K562 (cell line): ENCODE results near the gene LRRC25. TPM values are rescaled to one million over a fixed set of nuclear protein-coding genes. Genes with fewer than 3 reads are reported as not detected.

Source experiments
- ARNT ChIP-seq, 2 experiments: fragments of 450-650 bp; IDR thresholded peaks; 2 replicates each; pipeline ENCODE4 v1.6.1; 2016; ENCODE audit warnings: mild to moderate bottlenecking in 1 of 2
- CBX8 ChIP-seq: fragments of 200-600 bp; sonication (generic); IDR thresholded peaks from 2 replicates; pipeline ENCODE4 v1.6.1; 2012; ENCODE audit warnings: borderline replicate concordance, mixed run types, low read depth, mild to moderate bottlenecking, moderate library complexity, mixed read lengths, low read length, control low read depth, inconsistent platforms; ENCODE audit not compliant: poor library complexity, severe bottlenecking; ENCODE audit errors: extremely low read depth
- COPS2 ChIP-seq: fragments of 450-650 bp; conservative IDR thresholded peaks from 2 replicates; pipeline ENCODE4 v1.6.1; 2016; ENCODE audit warnings: mild to moderate bottlenecking, moderate library complexity
- HDAC1 ChIP-seq, 2 experiments: fragments of 450-650 bp; IDR thresholded peaks; 2 replicates each; pipeline ENCODE4 v1.6.1; 2016 to 2017; ENCODE audit warnings: inconsistent platforms in 1 of 2, mild to moderate bottlenecking in 1 of 2, moderate library complexity in 1 of 2
- HOXB6 ChIP-seq: fragments of 250-450 bp; sonication (Bioruptor Pico); IDR thresholded peaks from 2 replicates; pipeline ENCODE4 v1.5.1; 2022; ENCODE audit warnings: mild to moderate bottlenecking, borderline replicate concordance
- PML ChIP-seq: IDR thresholded peaks from 2 replicates; pipeline ENCODE4 v1.6.1; 2012; ENCODE audit warnings: low read length, inconsistent platforms
- SIN3B ChIP-seq: fragments of 450-650 bp; IDR thresholded peaks from 2 replicates; pipeline ENCODE4 v1.6.1; 2017; ENCODE audit warnings: low read depth, mild to moderate bottlenecking, moderate library complexity
- SIRT6 ChIP-seq: IDR thresholded peaks from one replicate; pipeline ENCODE4 v1.6.1; 2012; ENCODE audit warnings: low read depth, mild to moderate bottlenecking, control low read depth, inconsistent platforms, low read length, moderate library complexity
- TEAD2 ChIP-seq: fragments of 450-650 bp; IDR thresholded peaks from 2 replicates; pipeline ENCODE4 v1.6.1; 2016; ENCODE audit warnings: missing genetic modification characterization, control low read depth, missing compliant biosample characterization
- ZBTB7A ChIP-seq: IDR thresholded peaks from 2 replicates; pipeline ENCODE4 v1.6.1; 2011; ENCODE audit warnings: low read depth, mild to moderate bottlenecking, low read length, moderate library complexity, borderline replicate concordance; ENCODE audit not compliant: control insufficient read depth
- ZFP1 ChIP-seq: fragments of 450-650 bp; formaldehyde crosslinking; IDR thresholded peaks from 2 replicates; pipeline ENCODE4 v1.4.0; 2020; ENCODE audit warnings: mild to moderate bottlenecking, mixed read lengths
- ZNF23 ChIP-seq: fragments of 250-450 bp; sonication (Bioruptor Pico); IDR thresholded peaks from 2 replicates; pipeline ENCODE4 v1.4.0; 2020; ENCODE audit warnings: mild to moderate bottlenecking
- ZNF347 ChIP-seq: fragments of 450-650 bp; formaldehyde crosslinking; IDR thresholded peaks from 2 replicates; pipeline ENCODE4 v1.4.0; 2020; ENCODE audit warnings: low read depth, mild to moderate bottlenecking, moderate library complexity
- ZNF586 ChIP-seq: fragments of 450-650 bp; formaldehyde crosslinking; conservative IDR thresholded peaks from 2 replicates; pipeline ENCODE4 v1.4.0; 2020; ENCODE audit warnings: mild to moderate bottlenecking, moderate library complexity
- ZZZ3 ChIP-seq: fragments of 450-650 bp; IDR thresholded peaks from 2 replicates; pipeline ENCODE4 v1.6.1; 2016; ENCODE audit warnings: antibody characterized with exemption, mild to moderate bottlenecking, moderate library complexity
- polyA plus RNA-seq, 8 experiments: library from polyadenylated mRNA; depleted of rRNA in 4 of 8; stranded (reverse) in 5 of 8; unstranded in 3 of 8; fragments of >200 nt; fragmentation: Nextera tagmentation in 2 of 8; fragmentation: Illumina TruSeq in 1 of 8; extraction: Ambion mirVana in 2 of 8; extraction: Trizol in 1 of 8; gene quantifications; 2 replicates each; pipeline versions ENCODE4 v1.2.1 to v1.2.3, GENCODE V29; 2011 to 2014; ENCODE audit warnings: inconsistent platforms in 1 of 8, missing spikeins in 1 of 8
- total RNA-seq, 7 experiments: library from RNA; depleted of rRNA in 6 of 7; stranded (reverse); fragments of >200 nt in 6 of 7; fragmentation: Illumina TruSeq in 2 of 7; extraction: Trizol in 2 of 7; gene quantifications; 2 replicates each; pipeline versions ENCODE4 v1.2.1 to v1.2.3, GENCODE V29; 2011 to 2021; ENCODE audit warnings: low replicate concordance in 1 of 7
- TF ChIP-seq, protein P1 (sequence below): IDR thresholded peaks from 2 replicates; pipeline ENCODE4 v1.6.1; 2014; ENCODE audit warnings: antibody characterized with exemption
- TF ChIP-seq, protein P2 (sequence below), 3 experiments: fragments of 200-800 bp in 1 of 3; sonication (Bioruptor generic) in 1 of 3; sonication (generic) in 1 of 3; formaldehyde crosslinking in 1 of 3; IDR thresholded peaks; 2 replicates each; pipeline versions ENCODE4 v1.6.1 to v1.8.0; 2016 to 2022; ENCODE audit warnings: mild to moderate bottlenecking in 2 of 3, missing compliant biosample characterization in 2 of 3, missing genetic modification characterization in 2 of 3, missing genetic modification reagents in 1 of 3
- TF ChIP-seq, protein P3 (sequence below): sonication (generic); formaldehyde crosslinking; IDR thresholded peaks from 2 replicates; pipeline ENCODE4 v1.8.0; 2022; ENCODE audit warnings: missing genetic modification reagents, mild to moderate bottlenecking, borderline replicate concordance
- TF ChIP-seq, protein P4 (sequence below): fragments of 200-800 bp; sonication (Bioruptor generic); IDR thresholded peaks from 2 replicates; pipeline ENCODE4 v1.6.1; 2017; ENCODE audit warnings: missing genetic modification characterization, missing compliant biosample characterization
- TF ChIP-seq, protein P5 (sequence below): fragments of 450-650 bp; IDR thresholded peaks from 2 replicates; pipeline ENCODE4 v1.6.1; 2016; ENCODE audit warnings: mild to moderate bottlenecking

LRRC25 gene
- total and polyA plus RNA-seq, 9 of the 15 experiments (the other 6 are each of a cell fraction or from before 2014, with no cell fraction given) = 0.07 to 0.36 (median 0.10) TPM; not detected in 3

DNA sequence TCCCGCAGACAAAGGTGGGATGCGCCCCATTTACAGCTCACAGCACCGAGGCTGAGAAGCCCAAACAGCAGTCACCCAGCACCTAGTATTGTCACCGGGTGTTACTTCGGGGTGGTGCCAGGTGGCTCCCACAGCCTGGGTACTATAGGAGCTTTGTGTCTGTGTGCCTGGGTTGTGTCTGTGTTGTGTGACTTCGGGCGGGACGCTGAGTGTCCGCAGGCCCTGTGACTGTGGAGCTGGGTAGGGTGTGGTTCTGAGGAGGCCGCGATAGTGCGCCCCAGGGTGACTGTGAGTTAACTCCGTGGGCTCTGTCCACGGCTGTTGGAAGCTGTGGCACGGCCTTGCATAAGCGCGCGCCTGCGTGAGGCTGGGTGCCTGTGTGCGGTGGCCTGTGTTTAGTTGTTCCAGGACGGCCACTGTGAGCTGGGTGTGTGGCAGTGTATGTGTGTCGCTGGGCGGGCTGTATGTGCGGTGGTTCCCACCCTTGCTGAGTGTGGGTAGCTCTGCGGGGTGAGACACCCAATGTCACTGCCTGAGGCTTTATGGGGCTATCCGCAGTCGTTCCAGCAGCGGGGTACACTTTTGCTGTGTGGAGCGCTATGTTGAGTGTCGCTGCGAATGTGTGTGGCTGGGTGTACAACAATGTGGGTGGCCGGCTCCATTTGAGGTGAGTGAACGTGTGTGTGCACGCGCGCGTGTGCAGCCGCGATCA, 21.2 kb upstream of the LRRC25 start (continued):
- 0 out of 4 replicates have a peak, but pooled peaks of 1 of the 2 experiments have one; percentile 42 for TF ChIP-seq ARNT (IDR thresholded peaks at IDR 0.05)
- TF ChIP-seq ZNF347 (CRISPR knock-in tag) = no peak
- TF ChIP-seq, protein P1, sequence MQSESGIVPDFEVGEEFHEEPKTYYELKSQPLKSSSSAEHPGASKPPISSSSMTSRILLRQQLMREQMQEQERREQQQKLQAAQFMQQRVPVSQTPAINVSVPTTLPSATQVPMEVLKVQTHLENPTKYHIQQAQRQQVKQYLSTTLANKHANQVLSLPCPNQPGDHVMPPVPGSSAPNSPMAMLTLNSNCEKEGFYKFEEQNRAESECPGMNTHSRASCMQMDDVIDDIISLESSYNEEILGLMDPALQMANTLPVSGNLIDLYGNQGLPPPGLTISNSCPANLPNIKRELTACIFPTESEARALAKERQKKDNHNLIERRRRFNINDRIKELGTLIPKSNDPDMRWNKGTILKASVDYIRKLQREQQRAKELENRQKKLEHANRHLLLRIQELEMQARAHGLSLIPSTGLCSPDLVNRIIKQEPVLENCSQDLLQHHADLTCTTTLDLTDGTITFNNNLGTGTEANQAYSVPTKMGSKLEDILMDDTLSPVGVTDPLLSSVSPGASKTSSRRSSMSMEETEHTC = no peak
- TF ChIP-seq ZNF23 (CRISPR knock-in tag) = no peak
- TF ChIP-seq, protein P2, sequence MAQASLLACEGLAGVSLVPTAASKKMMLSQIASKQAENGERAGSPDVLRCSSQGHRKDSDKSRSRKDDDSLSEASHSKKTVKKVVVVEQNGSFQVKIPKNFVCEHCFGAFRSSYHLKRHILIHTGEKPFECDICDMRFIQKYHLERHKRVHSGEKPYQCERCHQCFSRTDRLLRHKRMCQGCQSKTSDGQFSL (CRISPR knock-in tag; IDR thresholded peaks at IDR 0.05) = no peak
- TF ChIP-seq, protein P2 (tag; IDR thresholded peaks at IDR 0.05) = no peak
- no peak for TF ChIP-seq ZNF586
- no peak for TF ChIP-seq ZBTB7A
- TF ChIP-seq, protein P3, sequence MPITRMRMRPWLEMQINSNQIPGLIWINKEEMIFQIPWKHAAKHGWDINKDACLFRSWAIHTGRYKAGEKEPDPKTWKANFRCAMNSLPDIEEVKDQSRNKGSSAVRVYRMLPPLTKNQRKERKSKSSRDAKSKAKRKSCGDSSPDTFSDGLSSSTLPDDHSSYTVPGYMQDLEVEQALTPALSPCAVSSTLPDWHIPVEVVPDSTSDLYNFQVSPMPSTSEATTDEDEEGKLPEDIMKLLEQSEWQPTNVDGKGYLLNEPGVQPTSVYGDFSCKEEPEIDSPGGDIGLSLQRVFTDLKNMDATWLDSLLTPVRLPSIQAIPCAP (CRISPR knock-in tag) = no peak
- TF ChIP-seq, protein P4, sequence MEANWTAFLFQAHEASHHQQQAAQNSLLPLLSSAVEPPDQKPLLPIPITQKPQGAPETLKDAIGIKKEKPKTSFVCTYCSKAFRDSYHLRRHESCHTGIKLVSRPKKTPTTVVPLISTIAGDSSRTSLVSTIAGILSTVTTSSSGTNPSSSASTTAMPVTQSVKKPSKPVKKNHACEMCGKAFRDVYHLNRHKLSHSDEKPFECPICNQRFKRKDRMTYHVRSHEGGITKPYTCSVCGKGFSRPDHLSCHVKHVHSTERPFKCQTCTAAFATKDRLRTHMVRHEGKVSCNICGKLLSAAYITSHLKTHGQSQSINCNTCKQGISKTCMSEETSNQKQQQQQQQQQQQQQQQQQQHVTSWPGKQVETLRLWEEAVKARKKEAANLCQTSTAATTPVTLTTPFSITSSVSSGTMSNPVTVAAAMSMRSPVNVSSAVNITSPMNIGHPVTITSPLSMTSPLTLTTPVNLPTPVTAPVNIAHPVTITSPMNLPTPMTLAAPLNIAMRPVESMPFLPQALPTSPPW (CRISPR knock-in tag) = no peak
- no peak for TF ChIP-seq CBX8
- TF ChIP-seq HDAC1 (IDR thresholded peaks at IDR 0.05) = peak in 1 of 2 experiments; percentile 72; a peak in 1 of 4 replicates
- no peak for TF ChIP-seq TEAD2
- TF ChIP-seq, protein P5, sequence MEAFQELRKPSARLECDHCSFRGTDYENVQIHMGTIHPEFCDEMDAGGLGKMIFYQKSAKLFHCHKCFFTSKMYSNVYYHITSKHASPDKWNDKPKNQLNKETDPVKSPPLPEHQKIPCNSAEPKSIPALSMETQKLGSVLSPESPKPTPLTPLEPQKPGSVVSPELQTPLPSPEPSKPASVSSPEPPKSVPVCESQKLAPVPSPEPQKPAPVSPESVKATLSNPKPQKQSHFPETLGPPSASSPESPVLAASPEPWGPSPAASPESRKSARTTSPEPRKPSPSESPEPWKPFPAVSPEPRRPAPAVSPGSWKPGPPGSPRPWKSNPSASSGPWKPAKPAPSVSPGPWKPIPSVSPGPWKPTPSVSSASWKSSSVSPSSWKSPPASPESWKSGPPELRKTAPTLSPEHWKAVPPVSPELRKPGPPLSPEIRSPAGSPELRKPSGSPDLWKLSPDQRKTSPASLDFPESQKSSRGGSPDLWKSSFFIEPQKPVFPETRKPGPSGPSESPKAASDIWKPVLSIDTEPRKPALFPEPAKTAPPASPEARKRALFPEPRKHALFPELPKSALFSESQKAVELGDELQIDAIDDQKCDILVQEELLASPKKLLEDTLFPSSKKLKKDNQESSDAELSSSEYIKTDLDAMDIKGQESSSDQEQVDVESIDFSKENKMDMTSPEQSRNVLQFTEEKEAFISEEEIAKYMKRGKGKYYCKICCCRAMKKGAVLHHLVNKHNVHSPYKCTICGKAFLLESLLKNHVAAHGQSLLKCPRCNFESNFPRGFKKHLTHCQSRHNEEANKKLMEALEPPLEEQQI = no peak
- TF ChIP-seq HOXB6 = no peak
- no peak for TF ChIP-seq SIRT6
- TF ChIP-seq PML = no peak
- TF ChIP-seq ZFP1 = no peak
- no peak for TF ChIP-seq ZZZ3
- TF ChIP-seq COPS2 = no peak
- TF ChIP-seq SIN3B = no peak
